Calu3 (cell line): ENCODE measurements around the gene GRIFIN. TPM values are rescaled to one million over a fixed set of nuclear protein-coding genes. Genes with fewer than 3 reads are reported as not detected.

Source experiments
- BruUV-seq: library from RNA; stranded (reverse); fragments of 400-500 nt; replicated peaks from 2 replicates; lab custom pipeline; 2021; lab: Mats Ljungman, UMichigan
- CTCF ChIA-PET: fragments of 300-600 bp; sonication (Branson Sonifier 250); formaldehyde crosslinking; loops from one replicate; lab custom pipeline; 2022; ENCODE audit warnings: antibody characterized with exemption; lab: Charles Lee
- DNase-seq: peaks from one replicate; pipeline ENCODE4 v3.0.0; 2022
- H3K27ac Mint-ChIP-seq: one replicate; pipeline ENCODE4 v1.8.0; 2022; ENCODE audit warnings: mixed read lengths; ENCODE audit not compliant: unreplicated experiment
- H3K27me3 Mint-ChIP-seq: one replicate; pipeline ENCODE4 v1.8.0; 2022; ENCODE audit warnings: mixed read lengths; ENCODE audit not compliant: unreplicated experiment
- H3K36me3 Mint-ChIP-seq: one replicate; pipeline ENCODE4 v1.8.0; 2022; ENCODE audit warnings: mild to moderate bottlenecking, moderate library complexity, mixed read lengths; ENCODE audit not compliant: insufficient read depth, unreplicated experiment
- H3K4me1 Mint-ChIP-seq: one replicate; pipeline ENCODE4 v1.8.0; 2022; ENCODE audit warnings: mild to moderate bottlenecking, low read depth, mixed read lengths; ENCODE audit not compliant: unreplicated experiment
- H3K4me3 Mint-ChIP-seq: one replicate; pipeline ENCODE4 v1.8.0; 2022; ENCODE audit warnings: mild to moderate bottlenecking, low read depth, moderate library complexity, mixed read lengths; ENCODE audit not compliant: unreplicated experiment
- H3K9me3 Mint-ChIP-seq: one replicate; pipeline ENCODE4 v1.8.0; 2022; ENCODE audit warnings: low read depth, mixed read lengths; ENCODE audit not compliant: unreplicated experiment
- CTCF ChIP-seq: fragments of 200-600 bp; IDR thresholded peaks from one replicate; pipeline ENCODE4 v1.8.0; 2022; ENCODE audit warnings: antibody characterized with exemption; ENCODE audit not compliant: unreplicated experiment
- intact Hi-C: fragments of 100-400 bp; cut with micrococcal nuclease; formaldehyde crosslinking; loops from one replicate; pipeline ENCODE4 v1.10.0; 2022; ENCODE audit not compliant: unreplicated experiment
- total RNA-seq: library from RNA; stranded (reverse); gene quantifications from 2 replicates; pipeline ENCODE4 v1.2.3, GENCODE V29; 2022

Gene GRIFIN
- total RNA-seq, 1 experiment from 2014 or later = not detected

GRCh38 chr7:2523461-2523936, 47.3 kb upstream of the GRIFIN start:
- intact Hi-C loops = loop anchor here (5.0 kb wide), 3 partner anchors 34 to 49 kb away; partner anchors contain the start of genes BRAT1, GRIFIN and IQCE

GRCh38 chr7:2522780-2523433, 46.7 kb upstream of the GRIFIN start:
- intact Hi-C loops = loop anchor here (5.0 kb wide), 3 partner anchors 34 to 49 kb away; partner anchors contain the start of genes BRAT1, GRIFIN and IQCE
- Mint-ChIP-seq H3K27me3 (no peaks in the 10 kb centered on the region), H3K4me3 (peak overlapping the region; percentile 99), H3K27ac (peak overlapping the region; percentile 77), H3K36me3 (peaks cover 91% of the 10 kb centered on the region), H3K4me1 (peaks cover 39% of the 10 kb centered on the region), H3K9me3 (no peaks in the 10 kb centered on the region)
- BruUV-seq = no TSS peak
- DNase-seq = peak; percentile 86
- CTCF ChIA-PET = interaction anchor here (0.6 to 1.8 kb wide), 7 partner anchors 12 to 79 kb away, joined by 3 to 8 read pairs (median 3); partner anchors contain the start of gene BRAT1
- TF ChIP-seq CTCF = no peak

More at GRCh38 chr7:2523461-2523936, 47.3 kb upstream of the GRIFIN start:
- no peak for TF ChIP-seq CTCF
- peak overlapping the region; percentile 99 for H3K4me3 Mint-ChIP-seq
- H3K27me3 Mint-ChIP-seq = no peaks in the 10 kb centered on the region
- H3K27ac Mint-ChIP-seq = peak overlapping the region; percentile 77
- BruUV-seq = no TSS peak
- peaks cover 39% of the 10 kb centered on the region for H3K4me1 Mint-ChIP-seq
- peaks cover 90% of the 10 kb centered on the region for H3K36me3 Mint-ChIP-seq
- no peaks in the 10 kb centered on the region for H3K9me3 Mint-ChIP-seq
- CTCF ChIA-PET = interaction anchor here (0.7 to 1.7 kb wide), 6 partner anchors 32 to 104 kb away, joined by 3 to 8 read pairs (median 4); partner anchors contain the start of gene BRAT1
- peak; percentile 79 for DNase-seq

- DNase-seq = peak; percentile 69
- peaks cover 39% of the 10 kb centered on the region for H3K4me1 Mint-ChIP-seq
- TF ChIP-seq CTCF = no peak
- no peaks in the 10 kb centered on the region for H3K9me3 Mint-ChIP-seq
- H3K27me3 Mint-ChIP-seq = no peaks in the 10 kb centered on the region
- CTCF ChIA-PET = interaction anchor here (0.6 to 1.8 kb wide), 6 partner anchors 50 to 638 kb away, joined by 3 to 5 read pairs (median 3); no protein-coding TSS in a partner anchor
- peak overlapping the region; percentile 77 for H3K27ac Mint-ChIP-seq
- H3K4me3 Mint-ChIP-seq = peak overlapping the region; percentile 99
- peaks cover 91% of the 10 kb centered on the region for H3K36me3 Mint-ChIP-seq
- no TSS peak for BruUV-seq
- intact Hi-C loops = loop anchor here (5.0 kb wide), 3 partner anchors 35 to 50 kb away; partner anchors contain the start of genes BRAT1, GRIFIN and IQCE
Measured at GRCh38 chr7:2521952-2522591, 45.9 kb upstream of the GRIFIN start.

- peaks cover 89% of the 10 kb centered on the region for H3K36me3 Mint-ChIP-seq
- intact Hi-C loops = loop anchor here (5.0 kb wide), 3 partner anchors 36 to 51 kb away; partner anchors contain the start of genes BRAT1, GRIFIN and IQCE
- peaks cover 36% of the 10 kb centered on the region for H3K4me1 Mint-ChIP-seq
- DNase-seq = no peak
- H3K9me3 Mint-ChIP-seq = no peaks in the 10 kb centered on the region
- no peaks in the 10 kb centered on the region for H3K27me3 Mint-ChIP-seq
- peak overlapping the region; percentile 77 for H3K27ac Mint-ChIP-seq
- no peak for TF ChIP-seq CTCF
- CTCF ChIA-PET = interaction anchor here (1.6 to 1.8 kb wide), 2 partner anchors 51 to 81 kb away, joined by 3 to 5 read pairs; no protein-coding TSS in a partner anchor
- H3K4me3 Mint-ChIP-seq = peak overlapping the region; percentile 99
- BruUV-seq = no TSS peak
Measured at GRCh38 chr7:2521341-2521745, 45.1 kb upstream of the GRIFIN start.
